ENCODE results near the gene FHL1.

- TF ChIP-seq CTCF (IDR thresholded peaks at IDR 0.05; ENCODE audit: borderline replicate concordance, extremely low read depth, low read length, poor library complexity, severe bottlenecking) (no peak), EZH2 (IDR thresholded peaks at IDR 0.05; ENCODE audit: borderline replicate concordance, low read depth, low read length, severe bottlenecking) (no peak)
Measured at GRCh38 chrX:136210243-136210642, 62.9 kb downstream of the FHL1 start.
